ENCODE results near the gene TCF7L1. TPM values are rescaled to one million over a fixed set of nuclear protein-coding genes. Genes with fewer than 3 reads are reported as not detected.

TCF7L1 gene
- total RNA-seq, 1 experiment from 2014 or later: 2.8 TPM

- DNase-seq: no peak
- intact Hi-C loops (cut with micrococcal nuclease; ENCODE audit: unreplicated experiment): loop anchor here (5.0 kb wide), 1 partner anchor 250 kb away; no protein-coding TSS in a partner anchor
- Histone ChIP-seq H4K20me1 (ENCODE audit: insufficient read depth) (no peaks in the 10 kb centered on the region), H3K4me1 (replicated peaks; ENCODE audit: insufficient read depth) (no peaks in the 10 kb centered on the region), H3K36me3 (ENCODE audit: low read depth) (no peaks in the 10 kb centered on the region), H3F3A (ENCODE audit: insufficient read depth, low read depth) (0 out of 2 replicates have a peak, but pooled peaks cover 5% of the 10 kb centered on the region), H3K27me3 (ENCODE audit: insufficient read depth, low read depth) (no peaks in the 10 kb centered on the region), H3K4me3 (no peak overlapping the region), H3K4me2 (no peak overlapping the region), H3K79me2 (ENCODE audit: low read depth) (no peaks in the 10 kb centered on the region), H3K9me2 (ENCODE audit: insufficient read depth) (no peaks in the 10 kb centered on the region), H2AFZ (no peak overlapping the region), H3K27ac (no peak overlapping the region), H3K9me3 (ENCODE audit: insufficient read depth, low read depth) (no peaks in the 10 kb centered on the region)
- no TSS peak for BruUV-seq (replicated peaks)
- CTCF ChIA-PET: no interaction called here
- TF ChIP-seq EZH2 (IDR thresholded peaks at IDR 0.05; ENCODE audit: low read depth): no peak
- no peak for TF ChIP-seq CTCF (conservative IDR thresholded peaks at IDR 0.05)
- POLR2A ChIA-PET (ENCODE audit: unreplicated experiment): no interaction called here
These were observed 168.9 kb downstream of the TCF7L1 start for GRCh38 chr2:85302121-85302520.

GRCh38 chr2:85303780-85304531 is 170.8 kb downstream of the TCF7L1 start:
- ChIA-PET CTCF (no interaction called here), POLR2A (ENCODE audit: unreplicated experiment) (no interaction called here)
- intact Hi-C loops (cut with micrococcal nuclease; ENCODE audit: unreplicated experiment): loop anchor here (5.0 kb wide), 1 partner anchor 248 kb away; no protein-coding TSS in a partner anchor
- Histone ChIP-seq H3K9me2 (ENCODE audit: insufficient read depth) (no peaks in the 10 kb centered on the region), H3K9me3 (ENCODE audit: insufficient read depth, low read depth) (no peaks in the 10 kb centered on the region), H4K20me1 (ENCODE audit: insufficient read depth) (no peaks in the 10 kb centered on the region), H3K4me3 (no peak overlapping the region), H3F3A (ENCODE audit: insufficient read depth, low read depth) (0 out of 2 replicates have a peak, but pooled peaks cover 5% of the 10 kb centered on the region), H3K36me3 (ENCODE audit: low read depth) (no peaks in the 10 kb centered on the region), H3K79me2 (ENCODE audit: low read depth) (no peaks in the 10 kb centered on the region), H3K4me2 (no peak overlapping the region), H2AFZ (no peak overlapping the region), H3K4me1 (replicated peaks; ENCODE audit: insufficient read depth) (no peaks in the 10 kb centered on the region), H3K27me3 (ENCODE audit: insufficient read depth, low read depth) (no peaks in the 10 kb centered on the region), H3K27ac (no peak overlapping the region)
- TF ChIP-seq EZH2 (IDR thresholded peaks at IDR 0.05; ENCODE audit: low read depth) (no peak), CTCF (conservative IDR thresholded peaks at IDR 0.05) (no peak)
- DNase-seq: no peak
- BruUV-seq (replicated peaks): no TSS peak

- Histone ChIP-seq H3K27me3 (ENCODE audit: insufficient read depth, low read depth) (no peaks in the 10 kb centered on the region), H3K27ac (no peak overlapping the region), H3K36me3 (ENCODE audit: low read depth) (no peaks in the 10 kb centered on the region), H3K9me3 (ENCODE audit: insufficient read depth, low read depth) (no peaks in the 10 kb centered on the region), H2AFZ (no peak overlapping the region), H3K4me1 (replicated peaks; ENCODE audit: insufficient read depth) (no peaks in the 10 kb centered on the region), H3K79me2 (ENCODE audit: low read depth) (no peaks in the 10 kb centered on the region), H3F3A (ENCODE audit: insufficient read depth, low read depth) (peaks cover 12% of the 10 kb centered on the region; the same call in 1 of the 2 replicates), H4K20me1 (ENCODE audit: insufficient read depth) (no peaks in the 10 kb centered on the region; the same call in none of the 2 replicates), H3K4me3 (no peak overlapping the region), H3K9me2 (ENCODE audit: insufficient read depth) (no peaks in the 10 kb centered on the region), H3K4me2 (no peak overlapping the region)
- DNase-seq: no peak
- TF ChIP-seq CTCF (conservative IDR thresholded peaks at IDR 0.05) (no peak), EZH2 (IDR thresholded peaks at IDR 0.05; ENCODE audit: low read depth) (no peak)
- POLR2A ChIA-PET (ENCODE audit: unreplicated experiment): interaction anchor here (0.6 kb wide), 1 partner anchor 21 kb away, joined by 3 read pairs; no protein-coding TSS in a partner anchor
- no TSS peak for BruUV-seq (replicated peaks)
- CTCF ChIA-PET: no interaction called here
- intact Hi-C loops (cut with micrococcal nuclease; ENCODE audit: unreplicated experiment): no loop called here
These were observed 174.3 kb downstream of the TCF7L1 start for GRCh38 chr2:85307527-85307897.
